PC-3 (cell line): ENCODE data around the gene AHNAK. TPM values are rescaled to one million over a fixed set of nuclear protein-coding genes. Genes with fewer than 3 reads are reported as not detected.

Experiments
- ATAC-seq: fragments of 200-7000 bp; cut with Tn5 transposase; 2 replicates; pipeline ENCODE4 v1.9.1; 2020; ENCODE audit warnings: mild to moderate bottlenecking, moderate library complexity
- BruUV-seq: library from RNA; stranded (reverse); fragments of 400-500 nt; replicated peaks from 2 replicates; lab custom pipeline; 2021; lab: Mats Ljungman, UMichigan
- CTCF ChIA-PET: fragments of 300-600 bp; sonication (Branson Sonifier 250); formaldehyde crosslinking; loops from one replicate; lab custom pipeline; 2022; ENCODE audit warnings: antibody characterized with exemption; lab: Charles Lee
- POLR2A ChIA-PET: fragments of 300-600 bp; sonication (Branson Sonifier 250); formaldehyde crosslinking; loops from one replicate; lab custom pipeline; 2022; ENCODE audit warnings: antibody characterized with exemption; ENCODE audit not compliant: unreplicated experiment; lab: Charles Lee
- DNase-seq: peaks from one replicate; pipeline ENCODE4 v3.0.0-alpha.2; 2015
- H2AFZ ChIP-seq: fragments of 300-600 bp; sonication (generic); 2 replicates; pipeline ENCODE4 v1.6.0; 2016; ENCODE audit warnings: antibody characterized with exemption, low read length
- H3F3A ChIP-seq: fragments of 300-600 bp; sonication (generic); one replicate; pipeline ENCODE4 v1.6.0; 2017; ENCODE audit warnings: antibody characterized with exemption, low read length, control low read depth, mild to moderate bottlenecking; ENCODE audit not compliant: unreplicated experiment
- H3K27ac ChIP-seq: fragments of 300-600 bp; sonication (generic); 2 replicates; pipeline ENCODE4 v1.5.1; 2016; ENCODE audit warnings: mild to moderate bottlenecking, low read length
- H3K27me3 ChIP-seq: fragments of 300-600 bp; sonication (generic); 2 replicates; pipeline ENCODE4 v1.6.1; 2016; ENCODE audit warnings: low read length, mixed read lengths
- H3K36me3 ChIP-seq: fragments of 300-600 bp; sonication (generic); 2 replicates; pipeline ENCODE4 v1.6.1; 2016; ENCODE audit warnings: low read depth, mixed run types, low read length, mixed read lengths
- H3K4me1 ChIP-seq: fragments of 300-600 bp; sonication (generic); 2 replicates; pipeline ENCODE4 v1.5.1; 2016; ENCODE audit warnings: low read length; ENCODE audit not compliant: insufficient read depth
- H3K4me2 ChIP-seq: fragments of 300-600 bp; sonication (generic); 2 replicates; pipeline ENCODE4 v1.6.0; 2016; ENCODE audit warnings: low read length
- H3K4me3 ChIP-seq: fragments of 300-600 bp; sonication (generic); 2 replicates; pipeline ENCODE4 v1.5.1; 2016; ENCODE audit warnings: mild to moderate bottlenecking, low read length, mixed read lengths
- H3K79me2 ChIP-seq: fragments of 300-600 bp; sonication (generic); 2 replicates; pipeline ENCODE4 v1.6.1; 2017; ENCODE audit warnings: low read length, mixed read lengths
- H3K9ac ChIP-seq: fragments of 300-600 bp; sonication (generic); 2 replicates; pipeline ENCODE4 v1.6.0; 2016; ENCODE audit warnings: mild to moderate bottlenecking, low read length
- H3K9me2 ChIP-seq: fragments of 300-600 bp; sonication (generic); replicated peaks from 2 replicates; pipeline ENCODE4 v1.6.1; 2016; ENCODE audit warnings: mixed run types, low read length, mixed read lengths
- H3K9me3 ChIP-seq: fragments of 300-600 bp; sonication (generic); 2 replicates; pipeline ENCODE4 v1.6.1; 2016; ENCODE audit warnings: low read length, mixed read lengths
- H4K20me1 ChIP-seq: fragments of 300-600 bp; sonication (generic); 2 replicates; pipeline ENCODE4 v1.6.1; 2016; ENCODE audit warnings: low read length, mixed read lengths
- EZH2 ChIP-seq: fragments of 300-600 bp; sonication (generic); IDR thresholded peaks from one replicate; pipeline ENCODE4 v1.6.1; 2017; ENCODE audit warnings: antibody characterized with exemption, mild to moderate bottlenecking, low read length; ENCODE audit not compliant: unreplicated experiment
- EZH2phosphoT487 ChIP-seq: fragments of 300-600 bp; sonication (generic); IDR thresholded peaks from 2 replicates; pipeline ENCODE4 v1.6.1; 2018; ENCODE audit warnings: mild to moderate bottlenecking, antibody characterized with exemption, low read length, borderline replicate concordance
- intact Hi-C: fragments of 100-400 bp; cut with micrococcal nuclease; formaldehyde crosslinking; loops from 2 replicates; pipeline ENCODE4 v1.9.0; 2023
- total RNA-seq: library from RNA; depleted of rRNA; stranded (reverse); fragments of >200 nt; gene quantifications from 2 replicates; pipeline ENCODE4 v1.2.3, GENCODE V29; 2014
- TF ChIP-seq, protein P1 (sequence below): fragments of 300-600 bp; sonication (generic); conservative IDR thresholded peaks from 2 replicates; pipeline ENCODE4 v1.5.1; 2017; ENCODE audit warnings: antibody characterized with exemption, low read depth, mild to moderate bottlenecking, low read length

Gene AHNAK
- total RNA-seq, 1 experiment from 2014 or later = 287 TPM

GRCh38 chr11:62428871-62429560 lies 117.6 kb downstream of the AHNAK start:
- no peaks in the 10 kb centered on the region for H3K27me3 ChIP-seq
- intact Hi-C loops = no loop called here
- no peak for TF ChIP-seq EZH2
- H3K9ac ChIP-seq = no peak overlapping the region
- no peaks in the 10 kb centered on the region for H4K20me1 ChIP-seq
- no peak for ATAC-seq
- H2AFZ ChIP-seq = no peak overlapping the region
- no peaks in the 10 kb centered on the region for H3F3A ChIP-seq
- H3K9me3 ChIP-seq = no peaks in the 10 kb centered on the region
- DNase-seq = no peak
- no peaks in the 10 kb centered on the region for H3K79me2 ChIP-seq
- ChIA-PET CTCF (interaction anchor here (0.6 kb wide), 1 partner anchor 10 kb away, joined by 19 read pairs; no protein-coding TSS in a partner anchor), POLR2A (interaction anchor here (0.5 kb wide), 1 partner anchor 25 kb away, joined by 13 read pairs; no protein-coding TSS in a partner anchor)
- no TSS peak for BruUV-seq
- no peak overlapping the region for H3K4me3 ChIP-seq
- H3K36me3 ChIP-seq = no peaks in the 10 kb centered on the region
- no peaks in the 10 kb centered on the region for H3K9me2 ChIP-seq
- H3K27ac ChIP-seq = no peak overlapping the region
- H3K4me2 ChIP-seq = no peak overlapping the region
- peaks cover 41% of the 10 kb centered on the region for H3K4me1 ChIP-seq

GRCh38 chr11:62427630-62428233 lies 118.9 kb downstream of the AHNAK start:
- H3K79me2 ChIP-seq = no peaks in the 10 kb centered on the region
- no TSS peak for BruUV-seq
- no peaks in the 10 kb centered on the region for H3K27me3 ChIP-seq
- peaks cover 41% of the 10 kb centered on the region for H3K4me1 ChIP-seq
- H2AFZ ChIP-seq = peak overlapping the region; percentile 57
- no peaks in the 10 kb centered on the region for H3K9me3 ChIP-seq
- ChIA-PET POLR2A (no interaction called here), CTCF (interaction anchor here (1.4 kb wide), 2 partner anchors 116 to 132 kb away, joined by 3 to 7 read pairs; no protein-coding TSS in a partner anchor)
- no peak overlapping the region for H3K9ac ChIP-seq
- no peaks in the 10 kb centered on the region for H4K20me1 ChIP-seq
- H3K9me2 ChIP-seq = no peaks in the 10 kb centered on the region
- TF ChIP-seq EZH2phosphoT487 (no peak), EZH2 (no peak)
- TF ChIP-seq, protein P1, sequence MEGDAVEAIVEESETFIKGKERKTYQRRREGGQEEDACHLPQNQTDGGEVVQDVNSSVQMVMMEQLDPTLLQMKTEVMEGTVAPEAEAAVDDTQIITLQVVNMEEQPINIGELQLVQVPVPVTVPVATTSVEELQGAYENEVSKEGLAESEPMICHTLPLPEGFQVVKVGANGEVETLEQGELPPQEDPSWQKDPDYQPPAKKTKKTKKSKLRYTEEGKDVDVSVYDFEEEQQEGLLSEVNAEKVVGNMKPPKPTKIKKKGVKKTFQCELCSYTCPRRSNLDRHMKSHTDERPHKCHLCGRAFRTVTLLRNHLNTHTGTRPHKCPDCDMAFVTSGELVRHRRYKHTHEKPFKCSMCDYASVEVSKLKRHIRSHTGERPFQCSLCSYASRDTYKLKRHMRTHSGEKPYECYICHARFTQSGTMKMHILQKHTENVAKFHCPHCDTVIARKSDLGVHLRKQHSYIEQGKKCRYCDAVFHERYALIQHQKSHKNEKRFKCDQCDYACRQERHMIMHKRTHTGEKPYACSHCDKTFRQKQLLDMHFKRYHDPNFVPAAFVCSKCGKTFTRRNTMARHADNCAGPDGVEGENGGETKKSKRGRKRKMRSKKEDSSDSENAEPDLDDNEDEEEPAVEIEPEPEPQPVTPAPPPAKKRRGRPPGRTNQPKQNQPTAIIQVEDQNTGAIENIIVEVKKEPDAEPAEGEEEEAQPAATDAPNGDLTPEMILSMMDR = no peak
- H3K4me2 ChIP-seq = peak overlapping the region; percentile 27
- intact Hi-C loops = loop anchor here (2.0 kb wide), 1 partner anchor 17 kb away; no protein-coding TSS in a partner anchor
- H3K4me3 ChIP-seq = no peak overlapping the region
- H3F3A ChIP-seq = no peaks in the 10 kb centered on the region
- peak overlapping the region; percentile 35 for H3K27ac ChIP-seq
- H3K36me3 ChIP-seq = no peaks in the 10 kb centered on the region
- DNase-seq (peak; percentile 35), ATAC-seq (no peak)

DNA sequence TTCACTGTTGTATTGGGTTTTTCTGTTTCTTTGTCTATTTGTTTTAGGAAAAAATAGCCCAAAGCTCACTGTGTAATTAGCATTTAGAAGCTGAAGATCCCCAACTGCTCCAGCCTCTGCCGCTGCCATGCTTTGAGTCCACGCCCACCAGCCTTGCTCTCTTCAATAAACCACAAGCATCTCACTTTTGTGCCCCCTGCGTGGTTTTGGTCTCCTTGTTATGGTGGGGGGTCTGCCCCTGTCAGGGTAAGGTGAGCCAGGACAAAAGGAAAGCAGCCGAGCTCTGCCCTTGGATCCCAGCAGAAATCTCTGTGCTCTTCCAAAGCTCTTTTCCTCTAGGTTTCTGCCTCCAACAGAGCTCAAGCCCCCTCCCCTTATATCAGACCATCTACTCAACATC lies 123.6 kb downstream of the AHNAK start:
- H3K27ac ChIP-seq = no peak overlapping the region
- BruUV-seq = no TSS peak
- H3K36me3 ChIP-seq = no peaks in the 10 kb centered on the region
- ChIA-PET CTCF (interaction anchor here (0.6 to 3.2 kb wide), 4 partner anchors 85 to 137 kb away, joined by 3 to 64 read pairs (median 6); no protein-coding TSS in a partner anchor), POLR2A (interaction anchor here (0.5 to 0.6 kb wide), 2 partner anchors 47 to 134 kb away, joined by 3 to 4 read pairs; no protein-coding TSS in a partner anchor)
- ATAC-seq (no peak), DNase-seq (no peak)
- no peaks in the 10 kb centered on the region for H3K27me3 ChIP-seq
- no peaks in the 10 kb centered on the region for H4K20me1 ChIP-seq
- H3K79me2 ChIP-seq = no peaks in the 10 kb centered on the region
- H3K4me2 ChIP-seq = no peak overlapping the region
- H3K9ac ChIP-seq = no peak overlapping the region
- no peaks in the 10 kb centered on the region for H3K9me2 ChIP-seq
- no peaks in the 10 kb centered on the region for H3F3A ChIP-seq
- H2AFZ ChIP-seq = no peak overlapping the region
- H3K4me1 ChIP-seq = peaks cover 27% of the 10 kb centered on the region
- no peak for TF ChIP-seq EZH2
- TF ChIP-seq, protein P1 = no peak
- no peaks in the 10 kb centered on the region for H3K9me3 ChIP-seq
- intact Hi-C loops = no loop called here
- no peak overlapping the region for H3K4me3 ChIP-seq
